NCI-H69 (cell line): ENCODE data around the gene PITPNM1.
"Not testable (repeated sequence)": the region's sequence is repeated elsewhere in the genome, so short reads cannot be mapped to it uniquely, and the experiment has no call there.

ENCODE experiments used
- DNase-seq: peaks from one replicate; lab custom pipeline; 2025; lab: John Stamatoyannopoulos, UW

PITPNM1 gene

GRCh38 chr11:67466367-67466766 is 38.8 kb downstream of the PITPNM1 start:
- no peak for DNase-seq

GRCh38 chr11:67465530-67465929 is 39.6 kb downstream of the PITPNM1 start:
- DNase-seq = not testable (repeated sequence)

- DNase-seq = no peak
Measured at GRCh38 chr11:67465189-67465510, 40.0 kb downstream of the PITPNM1 start.

GRCh38 chr11:67464411-67465188 is 40.6 kb downstream of the PITPNM1 start:
- peak; percentile 95 for DNase-seq

- DNase-seq = no peak
Measured at GRCh38 chr11:67463680-67464410, 41.3 kb downstream of the PITPNM1 start.

GRCh38 chr11:67463186-67463585 is 42.0 kb downstream of the PITPNM1 start:
- no peak for DNase-seq

- DNase-seq = no peak
Measured at GRCh38 chr11:67458266-67458665, 46.9 kb downstream of the PITPNM1 start.

- DNase-seq = no peak
Measured at GRCh38 chr11:67457453-67457852, 47.7 kb downstream of the PITPNM1 start.

GRCh38 chr11:67456068-67456705 is 49.0 kb downstream of the PITPNM1 start:
- DNase-seq = no peak

GRCh38 chr11:67455054-67455453 is 50.1 kb downstream of the PITPNM1 start, which contains the start of gene CABP4:
Gene CABP4 (plus strand): TSS chr11:67455354. CDS start chr11:67455424, 70 bp downstream.
- DNase-seq = no peak

GRCh38 chr11:67453816-67454732 is 51.1 kb downstream of the PITPNM1 start:
- DNase-seq = no peak

GRCh38 chr11:67452141-67452952 is 52.8 kb downstream of the PITPNM1 start, which contains the start of gene GPR152:
Gene GPR152 (minus strand): TSS chr11:67452729. CDS start chr11:67452724, 5 bp downstream.
- peak; percentile 68 for DNase-seq

GRCh38 chr11:67451658-67451976 is 53.5 kb downstream of the PITPNM1 start:
- no peak for DNase-seq

- no peak for DNase-seq
Measured at GRCh38 chr11:67450796-67451657, 54.1 kb downstream of the PITPNM1 start.

- no peak for DNase-seq
Measured at GRCh38 chr11:67449116-67449844, 55.9 kb downstream of the PITPNM1 start.

GRCh38 chr11:67448220-67448609 is 56.9 kb downstream of the PITPNM1 start:
- DNase-seq = no peak

GRCh38 chr11:67445515-67445914 is 59.6 kb downstream of the PITPNM1 start:
- DNase-seq = no peak

GRCh38 chr11:67442504-67443404 is 62.4 kb downstream of the PITPNM1 start:
- DNase-seq = peak; percentile 40
